ENCODE data around the gene KCTD16. TPM values are rescaled to one million over a fixed set of nuclear protein-coding genes. Genes with fewer than 3 reads are reported as not detected.

The KCTD16 gene
- polyA plus RNA-seq, 1 donor (not counting 4 experiments of a cell fraction or from before 2014, with no cell fraction given) = 0.04 TPM

GRCh38 chr5:144122081-144122480, 48.6 kb upstream of the KCTD16 start:
- no peaks in the 10 kb centered on the region for H3K36me3 ChIP-seq (ENCODE audit: control insufficient read depth in 2 of 2, extremely low read depth in 1 of 2, insufficient read depth in 2 of 2, low read length in 2 of 2)
- H3K9ac ChIP-seq (ENCODE audit: control insufficient read depth, extremely low read depth, insufficient read depth, low read length) = no peak overlapping the region
- FAIRE-seq (no peak), DNase-seq (ENCODE audit: low read depth, low spot score) (no peak)
- H3K79me2 ChIP-seq (ENCODE audit: control insufficient read depth, insufficient read depth, low read length) = no peaks in the 10 kb centered on the region
- no peak overlapping the region for H3K4me3 ChIP-seq (ENCODE audit: control insufficient read depth in 2 of 3, extremely low read depth in 1 of 3, insufficient read depth in 2 of 3, low read depth in 1 of 3, low read length in 3 of 3)
- no peaks in the 10 kb centered on the region for H4K20me1 ChIP-seq (ENCODE audit: control insufficient read depth, extremely low read depth, insufficient read depth, low read length)
- H3K4me1 ChIP-seq (ENCODE audit: control insufficient read depth, extremely low read depth, insufficient read depth, low read length) = peaks cover 14% of the 10 kb centered on the region
- no peaks in the 10 kb centered on the region for H3K9me3 ChIP-seq (ENCODE audit: control insufficient read depth, low read depth, low read length)
- no peaks in the 10 kb centered on the region for H3K27me3 ChIP-seq (ENCODE audit: control insufficient read depth, extremely low read depth, insufficient read depth, low read length)
- H3K27ac ChIP-seq (ENCODE audit: control insufficient read depth, insufficient read depth, low read length) = no peak overlapping the region
- H3K4me2 ChIP-seq (ENCODE audit: control insufficient read depth, extremely low read depth, insufficient read depth, low read depth, low read length) = peak overlapping the region; percentile 35
- dilution Hi-C loops (cut with MboI; ENCODE audit: extremely low pct_ligation_motif_present, low sequenced_read_pairs) = no loop called here
- no peaks in the 10 kb centered on the region for H3K9me1 ChIP-seq (ENCODE audit: control insufficient read depth, extremely low read depth, insufficient read depth, low read length)
- TF ChIP-seq EZH2 (IDR thresholded peaks at IDR 0.05; ENCODE audit: low read length) (no peak), CTCF (optimal IDR thresholded peaks at IDR 0.05 in 1 of 3, IDR thresholded peaks at IDR 0.05 in 1 of 3, conservative IDR thresholded peaks at IDR 0.05 in 1 of 3; ENCODE audit: extremely low read depth in 1 of 3, insufficient read depth in 2 of 3, low read length in 3 of 3) (no peak)
- peak overlapping the region; percentile 52 for H2AFZ ChIP-seq (ENCODE audit: control insufficient read depth, low read length)

- TF ChIP-seq CTCF (optimal IDR thresholded peaks at IDR 0.05 in 1 of 3, IDR thresholded peaks at IDR 0.05 in 1 of 3, conservative IDR thresholded peaks at IDR 0.05 in 1 of 3; ENCODE audit: extremely low read depth in 1 of 3, insufficient read depth in 2 of 3, low read length in 3 of 3) (no peak), EZH2 (IDR thresholded peaks at IDR 0.05; ENCODE audit: low read length) (no peak)
- H3K4me1 ChIP-seq (ENCODE audit: control insufficient read depth, extremely low read depth, insufficient read depth, low read length) = peaks cover 14% of the 10 kb centered on the region
- H3K27ac ChIP-seq (ENCODE audit: control insufficient read depth, insufficient read depth, low read length) = no peak overlapping the region
- FAIRE-seq (no peak), DNase-seq (ENCODE audit: low read depth, low spot score) (no peak)
- peak overlapping the region; percentile 35 for H3K4me2 ChIP-seq (ENCODE audit: control insufficient read depth, extremely low read depth, insufficient read depth, low read depth, low read length)
- no peaks in the 10 kb centered on the region for H3K9me3 ChIP-seq (ENCODE audit: control insufficient read depth, low read depth, low read length)
- H3K9me1 ChIP-seq (ENCODE audit: control insufficient read depth, extremely low read depth, insufficient read depth, low read length) = no peaks in the 10 kb centered on the region
- H3K4me3 ChIP-seq (ENCODE audit: control insufficient read depth in 2 of 3, extremely low read depth in 1 of 3, insufficient read depth in 2 of 3, low read depth in 1 of 3, low read length in 3 of 3) = no peak overlapping the region
- H4K20me1 ChIP-seq (ENCODE audit: control insufficient read depth, extremely low read depth, insufficient read depth, low read length) = no peaks in the 10 kb centered on the region
- no peaks in the 10 kb centered on the region for H3K79me2 ChIP-seq (ENCODE audit: control insufficient read depth, insufficient read depth, low read length)
- H3K27me3 ChIP-seq (ENCODE audit: control insufficient read depth, extremely low read depth, insufficient read depth, low read length) = no peaks in the 10 kb centered on the region
- H3K9ac ChIP-seq (ENCODE audit: control insufficient read depth, extremely low read depth, insufficient read depth, low read length) = no peak overlapping the region
- no peaks in the 10 kb centered on the region for H3K36me3 ChIP-seq (ENCODE audit: control insufficient read depth in 2 of 2, extremely low read depth in 1 of 2, insufficient read depth in 2 of 2, low read length in 2 of 2)
- dilution Hi-C loops (cut with MboI; ENCODE audit: extremely low pct_ligation_motif_present, low sequenced_read_pairs) = no loop called here
- peak overlapping the region; percentile 52 for H2AFZ ChIP-seq (ENCODE audit: control insufficient read depth, low read length)
These were observed 48.0 kb upstream of the KCTD16 start for GRCh38 chr5:144122641-144123040.
